GM12891 (cell line): ENCODE measurements around the gene CHD9NB.
"Not testable (repeated sequence)": the region's sequence is repeated elsewhere in the genome, so short reads cannot be mapped to it uniquely, and the experiment has no call there.

ENCODE experiments used
- DNase-seq: peaks from one replicate; pipeline ENCODE4 v3.0.0; 2011; ENCODE audit warnings: low spot score; ENCODE audit not compliant: insufficient read length
- FAIRE-seq: peaks from 2 replicates; lab custom pipeline; 2011; peaks lifted over from hg19 to GRCh38; lab: Jason Lieb, UNC
- PAX5 ChIP-seq: IDR thresholded peaks from 2 replicates; pipeline ENCODE4 v1.6.1; 2011; ENCODE audit warnings: low read length, moderate library complexity, mild to moderate bottlenecking; ENCODE audit not compliant: insufficient read depth, severe bottlenecking
- POLR2A ChIP-seq: IDR thresholded peaks from 2 replicates; pipeline ENCODE4 v1.6.1; 2011; ENCODE audit warnings: low read depth, low read length, control low read depth
- POLR2AphosphoS5 ChIP-seq: IDR thresholded peaks from 2 replicates; pipeline ENCODE4 v1.6.1; 2011; ENCODE audit warnings: low read depth, low read length, control low read depth
- POU2F2 ChIP-seq: IDR thresholded peaks from 2 replicates; pipeline ENCODE4 v1.6.1; 2011; ENCODE audit warnings: low read depth, mild to moderate bottlenecking, control low read depth, low read length, moderate library complexity
- SPI1 ChIP-seq: IDR thresholded peaks from 2 replicates; pipeline ENCODE4 v1.6.1; 2011; ENCODE audit warnings: low read depth, low read length, control low read depth
- TAF1 ChIP-seq: IDR thresholded peaks from 2 replicates; pipeline ENCODE4 v1.6.1; 2011; ENCODE audit warnings: low read depth, low read length, control low read depth

The CHD9NB gene

GRCh38 chr16:53058882-53059281 lies 6.2 kb upstream of the CHD9NB start:
- FAIRE-seq (no peak), DNase-seq (no peak)
- no peak for TF ChIP-seq TAF1
- TF ChIP-seq POLR2AphosphoS5: no peak
- TF ChIP-seq PAX5: no peak
- no peak for TF ChIP-seq POLR2A
- no peak for TF ChIP-seq SPI1
- no peak for TF ChIP-seq POU2F2

DNA sequence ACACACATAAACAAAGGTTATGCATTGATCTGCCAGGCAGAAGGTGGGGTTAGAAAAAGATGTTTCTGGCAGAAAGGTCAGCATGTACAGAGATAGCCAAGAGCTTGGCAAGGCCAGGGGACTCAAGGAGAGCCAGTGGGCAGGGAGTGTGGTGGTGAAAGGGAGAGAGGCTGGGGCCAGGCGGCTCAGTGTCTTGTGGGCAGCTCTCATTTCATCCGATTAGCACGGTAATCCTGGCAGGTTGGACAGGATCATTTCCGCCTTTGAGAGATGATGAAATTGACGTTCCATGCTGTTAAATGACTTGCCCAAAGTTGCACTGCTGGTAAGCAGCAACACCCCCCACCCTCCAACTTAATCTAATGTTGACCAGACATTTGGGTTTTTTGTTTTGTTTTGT lies 5.7 kb upstream of the CHD9NB start:
- no peak for FAIRE-seq
- TF ChIP-seq POU2F2: no peak
- TF ChIP-seq TAF1: no peak
- TF ChIP-seq POLR2A: no peak
- no peak for TF ChIP-seq PAX5
- no peak for TF ChIP-seq POLR2AphosphoS5
- no peak for TF ChIP-seq SPI1
- no peak for DNase-seq

DNA sequence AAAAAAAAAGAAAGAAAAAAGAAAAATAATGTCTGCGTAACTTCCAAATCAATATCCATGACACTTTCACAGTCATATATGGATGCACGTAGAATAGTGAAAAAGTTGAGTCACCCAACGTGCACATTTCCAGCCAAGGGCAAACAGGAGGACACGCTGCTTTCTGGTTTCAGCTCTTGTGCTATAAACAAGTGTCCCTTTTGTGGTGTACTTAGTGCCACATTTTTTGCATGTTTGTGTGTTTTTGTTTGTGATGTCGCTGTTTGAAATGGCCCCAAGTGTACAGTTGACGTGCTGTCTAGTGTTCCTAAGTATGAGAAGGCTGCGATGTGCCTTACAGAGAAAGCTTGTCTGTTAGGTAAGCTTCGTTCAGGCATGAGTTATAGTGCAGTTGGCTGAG lies 5.0 kb upstream of the CHD9NB start:
- DNase-seq: no peak
- FAIRE-seq: no peak
- TF ChIP-seq POLR2AphosphoS5 (no peak), SPI1 (no peak), PAX5 (no peak), POU2F2 (no peak), POLR2A (no peak), TAF1 (no peak)

DNA sequence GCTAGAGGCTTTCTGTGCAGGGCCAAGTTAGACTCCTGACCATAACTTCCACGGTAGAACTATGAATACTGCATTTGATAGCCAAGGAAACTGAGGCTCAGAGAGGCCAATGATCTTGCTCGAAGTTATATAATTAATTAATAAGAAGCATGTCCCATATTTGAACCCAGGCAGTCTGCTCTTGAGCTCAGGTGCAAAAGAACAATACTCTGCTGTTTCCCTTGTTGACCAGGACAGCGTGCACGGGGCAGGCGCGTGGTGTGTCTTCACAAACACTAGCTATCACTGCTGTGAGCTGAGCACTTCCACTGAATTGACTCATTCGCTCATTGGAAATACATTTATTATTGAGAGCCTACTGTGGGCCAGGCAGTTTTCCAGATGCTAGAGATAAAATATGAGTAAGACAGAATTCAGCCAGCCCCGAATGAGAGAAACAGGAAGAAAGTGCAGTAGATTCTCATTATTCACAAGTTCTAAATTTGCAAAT lies 3.7 kb upstream of the CHD9NB start:
- no peak for DNase-seq
- TF ChIP-seq TAF1 (no peak), POLR2A (no peak), POLR2AphosphoS5 (no peak), PAX5 (no peak), SPI1 (no peak), POU2F2 (no peak)
- no peak for FAIRE-seq

- TF ChIP-seq POLR2A (no peak), SPI1 (peak; percentile 51)
- DNase-seq (no peak), FAIRE-seq (no peak)
These were observed 3.1 kb upstream of the CHD9NB start for GRCh38 chr16:53055541-53056391.

GRCh38 chr16:53054670-53055485 lies 2.2 kb upstream of the CHD9NB start, which contains the start of gene CHD9:
TSS of gene CHD9 (plus strand) at chr16:53054991. CDS start at chr16:53156090, 101,099 bp downstream.
- FAIRE-seq (peak; percentile 93), DNase-seq (peak; percentile 85)
- TF ChIP-seq SPI1 (peak; percentile 49), TAF1 (peak; percentile 48; the same call in 1 of the 2 replicates), PAX5 (peak; percentile 53), POU2F2 (peak; percentile 83), POLR2A (no peak), POLR2AphosphoS5 (no peak)

- FAIRE-seq (no peak), DNase-seq (no peak)
- TF ChIP-seq POLR2AphosphoS5 (no peak), SPI1 (no peak), PAX5 (no peak), POU2F2 (no peak), POLR2A (no peak), TAF1 (no peak; the same call in 1 of the 2 replicates)
These were observed 1.4 kb upstream of the CHD9NB start for GRCh38 chr16:53053967-53054669.

- not testable (repeated sequence) for DNase-seq, FAIRE-seq
These were observed 1.4 kb downstream of the CHD9NB start for GRCh38 chr16:53051255-53051654.

GRCh38 chr16:53048139-53048915 lies 4.4 kb downstream of the CHD9NB start:
- FAIRE-seq: no peak
- TF ChIP-seq POLR2A (no peak), SPI1 (no peak), POU2F2 (no peak), TAF1 (no peak), POLR2AphosphoS5 (no peak), PAX5 (no peak)
- DNase-seq: no peak

DNA sequence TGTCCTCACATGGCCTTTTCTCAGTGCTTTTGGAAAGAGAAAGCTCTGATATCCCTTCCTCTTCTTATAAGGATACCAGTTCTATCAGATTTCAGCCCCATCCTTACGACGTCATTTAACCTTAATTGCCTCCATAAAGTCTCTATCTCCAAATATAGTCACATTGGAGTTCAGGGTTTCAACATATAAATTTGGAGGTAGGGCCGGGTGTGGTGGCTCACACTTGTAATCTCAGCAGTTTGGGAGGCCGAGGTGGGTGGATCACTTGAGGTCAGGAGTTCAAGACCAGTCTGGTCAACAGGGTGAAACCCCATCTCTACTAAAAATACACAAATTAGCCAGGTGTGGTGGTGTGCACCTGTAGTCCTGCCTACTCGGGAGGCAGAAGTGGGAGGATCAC lies 5.2 kb downstream of the CHD9NB start:
- not testable (repeated sequence) for FAIRE-seq, DNase-seq
